GM19043 (cell line): Measurements from ENCODE around the gene S100A12.

Experiments used
- ATAC-seq: cut with Tn5 transposase; IDR thresholded peaks from one replicate; pipeline ENCODE4 v1.9.1; 2021; ENCODE audit warnings: low read depth; ENCODE audit not compliant: unreplicated experiment

The S100A12 gene

DNA sequence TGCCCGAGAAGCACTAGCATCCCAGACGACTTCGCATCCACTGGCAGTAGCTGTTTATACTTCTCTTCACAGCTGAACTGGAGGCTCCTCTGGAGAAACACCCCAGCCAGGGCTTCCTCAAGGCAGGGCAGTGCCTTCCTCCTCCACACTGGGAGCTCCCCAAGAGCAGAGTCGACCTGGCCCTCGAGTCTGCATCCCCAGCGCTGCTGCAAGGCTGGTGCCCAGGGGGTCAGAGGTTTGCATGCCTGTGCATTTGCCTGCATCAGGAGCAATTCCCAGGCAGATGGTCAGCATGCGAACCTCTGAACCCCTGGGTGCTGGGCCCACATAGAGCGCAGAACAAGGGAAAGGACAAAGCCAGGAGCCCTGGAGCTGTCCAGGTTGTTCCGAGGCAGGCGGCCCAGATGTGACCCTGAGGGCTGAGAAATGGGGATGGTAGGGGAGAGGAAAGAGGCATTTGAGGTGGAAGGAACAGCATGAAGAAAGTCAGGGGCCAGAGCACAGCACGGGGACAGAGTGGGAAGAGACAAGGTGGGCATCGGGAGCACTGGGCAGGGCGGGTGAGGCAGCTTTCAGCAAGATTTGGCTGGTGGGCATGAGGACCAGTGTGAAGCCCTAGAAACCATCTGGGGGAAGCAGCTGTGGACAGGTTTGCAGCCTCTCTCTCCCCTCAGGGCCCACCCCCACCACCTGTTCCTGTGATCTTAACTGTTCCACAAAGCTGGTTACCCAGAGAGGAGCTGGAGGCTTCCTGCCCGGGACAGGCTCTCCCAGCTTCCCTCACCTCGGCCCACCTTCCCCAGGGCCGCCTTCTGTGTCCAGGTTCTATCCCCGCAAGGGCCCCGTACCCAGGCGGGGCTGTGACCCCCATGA, 21.9 kb upstream of the S100A12 start:
- ATAC-seq: no peak

DNA sequence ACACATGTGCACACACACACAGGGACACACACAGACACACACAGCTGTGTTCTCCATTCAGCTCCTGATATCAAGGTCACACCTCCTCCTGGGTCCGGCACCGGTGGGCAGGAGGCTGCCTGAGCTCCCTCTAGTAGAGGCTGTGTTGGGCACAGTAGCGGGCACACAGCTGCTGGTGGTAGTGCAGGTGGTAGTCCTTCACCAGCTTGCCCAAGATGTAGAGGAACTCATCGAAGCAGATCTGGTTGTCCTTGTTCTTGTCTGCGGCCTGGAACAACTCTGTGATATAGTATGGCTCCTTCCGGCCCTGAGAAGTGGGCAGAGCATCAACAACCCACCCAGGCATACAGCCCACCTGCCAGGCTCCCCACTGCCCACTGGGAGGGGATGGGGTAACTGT, 21.0 kb upstream of the S100A12 start:
- no peak for ATAC-seq

- ATAC-seq: no peak
These were observed 20.4 kb upstream of the S100A12 start for GRCh38 chr1:153395776-153396175.

GRCh38 chr1:153395136-153395685, 19.8 kb upstream of the S100A12 start:
- ATAC-seq: no peak

DNA sequence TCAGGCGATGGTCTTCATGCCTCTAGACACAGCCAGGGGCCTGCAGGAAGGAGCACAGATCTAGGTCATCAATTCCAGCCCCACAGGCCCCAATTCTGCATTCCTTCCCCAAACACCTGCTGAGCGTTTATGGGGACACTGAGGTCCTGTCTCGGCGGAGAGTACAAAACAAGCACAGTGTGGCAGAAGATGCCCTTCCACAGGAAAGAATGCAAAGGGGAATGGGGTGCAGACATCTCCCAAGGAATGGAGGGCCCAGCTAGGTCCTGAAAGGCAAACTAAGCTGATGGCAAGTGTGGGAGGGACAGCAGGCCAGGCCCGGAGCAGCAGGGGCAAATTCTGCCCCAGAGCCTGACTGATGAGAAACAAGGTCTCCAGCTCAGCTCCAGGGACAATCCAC, 19.0 kb upstream of the S100A12 start:
- no peak for ATAC-seq

GRCh38 chr1:153393926-153394325, 18.5 kb upstream of the S100A12 start:
- no peak for ATAC-seq

DNA sequence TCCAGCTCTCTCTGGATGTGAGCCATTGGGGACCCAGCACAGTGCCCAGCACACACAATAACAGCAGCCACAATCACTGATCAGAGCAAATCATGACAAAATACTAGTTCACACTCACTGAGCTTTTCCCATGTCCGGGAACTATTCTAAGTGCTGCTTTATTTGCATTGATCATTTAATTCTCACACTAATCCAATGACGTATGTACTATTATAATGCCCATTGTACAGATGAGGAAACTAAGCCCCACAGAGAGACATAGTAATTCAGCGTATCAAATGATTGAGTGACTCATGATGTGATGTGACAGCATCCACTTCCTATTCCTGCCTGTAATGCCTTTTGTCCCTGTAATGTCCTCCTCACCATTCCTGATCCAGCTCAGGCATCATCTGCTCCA, 17.4 kb upstream of the S100A12 start:
- ATAC-seq: no peak

- no peak for ATAC-seq
These were observed 16.8 kb upstream of the S100A12 start for GRCh38 chr1:153392258-153392657.

- no peak for ATAC-seq
These were observed 15.7 kb upstream of the S100A12 start, which contains the start of gene S100A8 for GRCh38 chr1:153390938-153391710. S100A8 (minus strand) TSS chr1:153391073; CDS start chr1:153390535, 538 bp downstream.

- ATAC-seq: no peak
These were observed 14.8 kb upstream of the S100A12 start for GRCh38 chr1:153389973-153390879.

GRCh38 chr1:153389401-153389800, 14.0 kb upstream of the S100A12 start:
- ATAC-seq: no peak

GRCh38 chr1:153387785-153388184, 12.4 kb upstream of the S100A12 start:
- no peak for ATAC-seq

- no peak for ATAC-seq
These were observed 11.6 kb upstream of the S100A12 start for GRCh38 chr1:153387001-153387400.

DNA sequence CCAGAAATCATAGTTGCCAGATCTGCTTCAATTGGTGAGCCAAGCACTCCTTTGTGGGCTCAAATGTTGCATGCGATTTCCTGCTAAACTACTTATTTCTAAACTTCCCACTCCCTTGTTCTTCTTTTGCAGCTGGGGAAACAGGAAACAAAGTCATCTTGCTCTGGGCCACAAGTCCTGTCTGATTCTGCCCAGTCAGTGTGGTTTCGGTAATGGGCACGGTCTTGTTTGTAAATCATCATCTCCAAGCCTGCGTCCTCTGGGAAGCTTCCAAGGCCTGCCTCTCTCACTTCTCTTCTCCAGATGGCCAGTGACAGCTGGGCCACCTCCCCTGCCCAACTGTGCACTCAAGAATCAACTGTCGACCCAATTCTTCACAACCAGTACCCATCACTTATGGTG, 11.1 kb upstream of the S100A12 start:
- no peak for ATAC-seq

- no peak for ATAC-seq
These were observed 9.6 kb upstream of the S100A12 start for GRCh38 chr1:153384958-153385580.

- no peak for ATAC-seq
These were observed 5.3 kb upstream of the S100A12 start for GRCh38 chr1:153380711-153381110.

DNA sequence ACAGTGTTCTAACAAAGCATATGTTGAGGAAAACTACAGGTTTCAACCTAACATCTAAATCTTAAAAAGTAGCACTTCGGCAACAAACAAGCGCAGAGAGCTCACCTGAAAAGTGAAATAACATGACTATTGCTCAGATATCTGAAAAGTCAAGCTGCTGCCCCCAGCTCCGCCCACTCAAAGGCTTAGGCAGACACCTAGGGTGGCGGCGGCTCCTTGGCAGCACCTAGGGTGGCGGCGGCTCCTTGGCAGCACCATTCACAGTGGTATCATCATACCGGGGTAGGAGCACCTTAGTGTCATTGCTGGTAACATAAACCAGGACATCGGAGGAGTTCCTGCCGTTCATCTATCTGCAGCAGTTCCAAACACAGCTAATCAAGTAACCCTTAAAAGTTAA, 4.2 kb upstream of the S100A12 start:
- ATAC-seq: no peak

GRCh38 chr1:153374071-153374470, 1.4 kb downstream of the S100A12 start:
- ATAC-seq: no peak

DNA sequence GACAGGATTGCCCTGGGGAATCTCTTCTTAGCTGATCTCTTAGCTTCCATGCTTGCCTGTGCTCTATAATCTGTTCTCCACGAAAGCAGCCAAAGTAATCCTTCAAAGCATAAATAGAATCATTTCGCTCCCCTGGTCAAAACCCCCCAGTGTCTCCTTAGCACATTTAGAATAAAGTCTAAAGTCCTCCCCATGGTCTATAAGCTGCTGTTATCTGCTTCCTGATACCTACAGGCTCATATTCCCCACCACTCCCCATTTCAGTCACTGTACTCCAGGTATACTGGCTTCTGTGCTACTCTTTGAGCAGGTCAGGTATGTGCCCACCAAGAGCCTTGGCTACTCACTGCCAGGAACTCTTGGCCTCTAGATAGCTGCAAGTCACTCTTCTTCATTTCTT, 2.9 kb downstream of the S100A12 start:
- no peak for ATAC-seq

- no peak for ATAC-seq
These were observed 4.2 kb downstream of the S100A12 start for GRCh38 chr1:153371231-153371630.
